ENCODE measurements around the gene SRPRB.

SRPRB gene

DNA sequence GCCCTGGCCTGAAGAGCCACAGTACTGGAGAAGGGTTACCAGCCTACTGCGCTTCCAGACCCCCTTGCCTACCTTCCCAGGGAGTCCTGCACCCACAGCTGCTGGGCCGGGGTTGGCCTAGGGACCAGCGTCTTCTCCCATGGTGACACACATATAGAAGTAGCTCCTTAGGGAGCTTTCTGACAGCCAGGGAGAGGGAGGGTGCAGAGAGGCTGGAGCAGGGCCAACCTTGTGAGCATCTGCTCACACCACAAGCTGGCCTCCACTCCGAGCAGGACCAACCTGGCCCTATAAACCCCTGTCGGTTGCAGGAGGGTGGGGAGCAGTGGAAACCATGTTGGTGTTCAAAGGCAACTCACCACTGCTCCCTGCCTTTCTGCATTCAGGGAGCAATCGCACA lies 35.2 kb downstream of the SRPRB start:
- no peak for DNase-seq (ENCODE audit: low read depth in 2 of 2)

GRCh38 chr3:133841196-133841595 lies 35.6 kb downstream of the SRPRB start:
- DNase-seq (ENCODE audit: low read depth in 2 of 2): no peak

- no peak for DNase-seq (ENCODE audit: low read depth in 2 of 2)
Observed at GRCh38 chr3:133842158-133842557, 36.5 kb downstream of the SRPRB start.

DNA sequence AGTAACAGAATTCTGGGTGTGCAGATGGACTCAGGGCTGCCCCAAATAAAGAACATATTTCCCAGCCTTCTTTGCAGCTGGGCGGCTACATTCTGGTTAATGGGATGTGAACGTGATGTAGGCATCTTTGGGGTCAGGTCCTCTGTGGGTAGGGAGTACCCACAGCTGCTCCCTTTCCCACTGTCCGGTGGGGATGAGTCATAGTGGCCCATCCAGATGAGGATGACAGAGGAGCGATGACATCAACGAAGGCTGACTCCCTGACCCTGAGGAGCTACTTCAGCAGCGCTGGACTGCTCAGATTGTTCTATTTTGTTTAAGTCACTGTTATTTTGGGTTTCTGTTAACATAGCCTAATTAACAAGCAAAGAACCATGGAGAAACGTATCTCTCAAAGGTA lies 38.0 kb downstream of the SRPRB start:
- DNase-seq (ENCODE audit: low read depth in 2 of 2): no peak

DNA sequence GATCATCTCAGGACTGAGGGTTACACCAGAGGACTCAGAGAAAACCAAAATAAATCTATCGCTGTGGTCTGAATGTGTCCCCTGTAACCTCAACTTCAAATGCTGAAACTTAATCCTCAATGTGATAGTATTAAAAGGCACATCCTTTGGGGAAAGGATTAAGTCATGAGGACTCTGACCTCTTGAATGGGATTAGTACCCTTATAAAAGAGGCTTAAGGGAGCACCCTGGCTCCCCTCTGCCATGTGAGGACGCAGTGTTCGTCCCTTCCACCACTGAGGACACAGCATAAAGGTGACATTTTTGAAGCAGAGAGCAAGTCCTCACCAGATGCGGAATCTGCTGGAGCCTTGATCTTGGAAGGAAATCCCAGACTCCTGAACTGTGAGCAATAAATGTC lies 39.5 kb downstream of the SRPRB start:
- no peak for DNase-seq (ENCODE audit: low read depth in 2 of 2)

- DNase-seq (ENCODE audit: low read depth in 2 of 2): no peak
Observed at GRCh38 chr3:133849346-133849745, 43.7 kb downstream of the SRPRB start.

GRCh38 chr3:133850034-133850433 lies 44.4 kb downstream of the SRPRB start:
- no peak for DNase-seq (ENCODE audit: low read depth in 2 of 2)

DNA sequence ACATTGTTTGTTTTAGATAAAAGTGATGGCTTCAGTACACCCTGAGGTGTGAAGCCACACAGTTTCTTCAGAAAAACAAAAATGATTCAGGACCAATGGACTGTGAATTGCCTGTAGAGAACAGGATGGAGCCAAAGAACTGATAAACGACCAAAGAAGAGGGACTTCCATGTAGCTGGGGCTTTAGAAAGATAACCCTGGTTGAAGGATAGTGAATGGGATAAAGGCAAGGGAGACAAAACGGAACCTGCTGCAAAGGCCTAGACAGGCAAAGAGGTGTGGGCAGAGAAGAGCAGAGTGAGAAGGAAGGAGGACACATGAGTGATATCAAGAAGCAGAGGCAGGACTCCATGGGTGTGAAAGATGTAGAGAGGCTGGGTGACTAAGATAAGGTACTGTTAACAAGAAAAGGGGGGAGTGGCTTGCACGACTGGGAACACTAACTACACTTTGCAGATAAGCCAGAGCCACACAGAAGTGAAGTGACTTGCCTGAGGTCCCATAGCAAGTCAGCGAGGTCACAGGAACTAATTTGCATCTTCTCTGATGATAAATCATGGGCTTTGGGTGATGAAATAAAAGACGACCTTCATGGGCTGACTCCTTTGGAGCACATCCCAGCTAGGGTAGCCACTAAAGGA lies 45.8 kb downstream of the SRPRB start:
- no peak for DNase-seq (ENCODE audit: low read depth in 2 of 2)

- no peak for DNase-seq (ENCODE audit: low read depth in 2 of 2)
Observed at GRCh38 chr3:133851931-133852330, 46.3 kb downstream of the SRPRB start.

GRCh38 chr3:133853063-133853924 lies 47.7 kb downstream of the SRPRB start:
- DNase-seq (ENCODE audit: low read depth in 2 of 2): no peak

- no peak for DNase-seq (ENCODE audit: low read depth in 2 of 2)
Observed at GRCh38 chr3:133853925-133854227, 48.3 kb downstream of the SRPRB start.

- no peak for DNase-seq (ENCODE audit: low read depth in 2 of 2)
Observed at GRCh38 chr3:133854264-133855001, 48.8 kb downstream of the SRPRB start.

DNA sequence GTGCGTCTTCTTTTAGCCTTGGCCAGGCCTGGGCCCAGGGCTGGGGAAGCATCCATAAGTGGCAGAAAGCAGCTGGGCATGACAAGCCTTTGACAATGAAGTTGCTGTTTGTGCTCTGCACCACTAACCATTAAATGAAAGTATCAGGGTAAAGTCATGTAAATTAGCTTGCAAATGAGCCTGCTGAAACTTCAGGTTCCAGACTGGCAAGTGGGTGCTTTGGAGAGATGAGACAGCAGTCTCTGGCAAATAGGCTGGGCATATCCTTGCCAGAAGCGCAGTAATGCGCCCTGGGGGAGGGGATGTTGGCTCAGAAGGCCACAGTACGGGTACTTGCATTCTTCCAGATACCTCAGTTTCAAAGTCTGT lies 49.4 kb downstream of the SRPRB start:
- DNase-seq (ENCODE audit: low read depth in 2 of 2): no peak

DNA sequence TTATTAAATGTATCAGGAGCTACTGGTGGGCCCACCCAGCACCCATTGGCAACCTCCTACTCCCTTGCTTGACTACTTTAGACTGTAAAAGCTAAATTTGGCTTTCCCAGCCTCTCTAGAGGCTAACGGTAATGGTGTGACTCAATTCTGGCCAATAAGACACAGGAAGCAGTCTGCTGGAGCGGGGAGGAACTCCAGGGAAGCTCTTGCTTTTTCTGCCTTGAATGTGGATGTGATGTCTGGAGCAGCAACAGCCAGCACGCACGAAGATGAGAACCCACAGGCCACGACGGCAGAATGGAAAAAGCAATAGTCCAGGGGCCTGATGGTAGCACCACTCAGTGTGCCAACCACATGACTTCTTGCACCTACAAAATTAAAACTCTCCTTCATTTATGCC lies 50.2 kb downstream of the SRPRB start:
- DNase-seq (ENCODE audit: low read depth in 2 of 2): no peak

DNA sequence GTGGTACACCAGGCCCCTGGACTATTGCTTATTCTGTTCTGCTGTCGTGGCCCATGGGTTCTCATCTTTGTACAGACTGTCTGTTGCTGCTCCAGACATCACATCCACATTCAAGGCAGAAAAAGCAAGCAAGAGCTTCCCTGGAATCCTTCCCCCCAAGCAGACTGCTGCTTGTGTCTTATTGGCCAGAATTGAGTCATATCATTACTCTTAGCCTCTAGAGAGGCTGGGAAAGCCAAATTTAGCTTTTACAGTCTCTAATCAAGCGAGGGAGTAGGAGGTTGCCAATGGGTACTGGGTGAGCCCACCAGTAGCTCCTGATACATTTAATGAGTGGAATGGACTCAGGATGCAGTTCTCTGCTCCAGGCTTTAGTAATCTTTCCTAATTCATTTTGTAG lies 50.7 kb downstream of the SRPRB start:
- DNase-seq (ENCODE audit: low read depth in 2 of 2): no peak

GRCh38 chr3:133857767-133858166 lies 52.2 kb downstream of the SRPRB start:
- no peak for DNase-seq (ENCODE audit: low read depth in 2 of 2)

DNA sequence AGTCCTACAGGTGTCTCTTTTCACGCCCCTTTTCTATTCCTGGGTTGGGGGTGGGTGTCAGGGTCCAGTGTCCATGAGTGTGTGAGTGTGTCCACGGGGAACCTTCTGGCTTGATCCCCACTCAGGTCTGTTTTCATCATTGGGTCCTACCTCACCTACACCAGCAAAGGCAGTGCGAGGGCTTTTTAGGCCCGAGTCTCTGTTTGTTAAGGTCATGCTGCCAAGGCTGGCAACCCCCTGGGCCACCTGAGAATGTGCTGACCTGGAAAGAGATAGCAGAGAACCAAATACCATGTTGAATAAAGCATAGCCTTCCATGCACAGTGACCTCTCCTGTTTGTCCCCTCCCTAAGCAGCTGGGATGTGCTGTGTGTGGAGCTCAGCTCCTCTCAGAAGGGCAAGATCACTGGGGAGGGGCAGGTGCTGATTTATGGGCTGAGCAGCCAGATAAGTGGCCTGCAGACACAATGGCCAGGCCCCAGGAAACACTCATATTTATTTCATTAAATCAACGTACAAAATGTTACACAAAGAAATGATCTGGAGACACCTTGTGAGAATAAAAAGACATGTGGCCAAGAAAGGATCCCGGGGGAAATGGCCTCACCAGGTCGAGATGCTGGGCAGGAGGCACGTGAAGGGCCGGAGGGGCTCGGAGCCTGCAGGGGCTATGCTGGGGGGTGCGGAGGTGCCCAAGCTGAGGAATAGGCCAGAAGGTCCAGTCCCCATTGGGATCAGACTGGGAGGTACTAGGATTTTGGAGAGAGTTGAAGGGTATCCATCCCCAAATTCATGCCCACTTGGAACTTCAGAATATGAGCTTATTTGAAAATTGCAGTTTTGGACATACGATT lies 54.0 kb downstream of the SRPRB start:
- DNase-seq (ENCODE audit: low read depth in 2 of 2): no peak

DNA sequence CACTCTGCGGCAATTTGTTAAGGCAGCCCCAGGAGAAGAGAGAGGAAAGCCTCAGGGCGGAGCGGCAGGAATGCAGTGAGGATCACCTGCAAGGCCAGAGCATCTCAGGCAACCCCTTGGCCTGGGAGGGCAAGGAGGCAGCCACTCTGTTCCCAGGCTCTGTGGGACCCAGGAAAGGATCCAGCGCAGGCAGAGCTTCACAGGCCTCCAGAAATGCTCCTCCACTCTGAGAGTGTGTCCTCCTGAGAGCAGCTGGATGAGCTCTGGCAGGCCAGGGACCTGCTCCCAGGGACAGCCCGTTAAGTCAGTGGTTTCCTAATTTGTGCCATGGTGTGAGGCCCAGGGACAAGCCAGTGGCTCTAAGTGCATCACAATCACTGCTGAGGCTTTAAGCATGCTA lies 54.9 kb downstream of the SRPRB start:
- no peak for DNase-seq (ENCODE audit: low read depth in 2 of 2)

DNA sequence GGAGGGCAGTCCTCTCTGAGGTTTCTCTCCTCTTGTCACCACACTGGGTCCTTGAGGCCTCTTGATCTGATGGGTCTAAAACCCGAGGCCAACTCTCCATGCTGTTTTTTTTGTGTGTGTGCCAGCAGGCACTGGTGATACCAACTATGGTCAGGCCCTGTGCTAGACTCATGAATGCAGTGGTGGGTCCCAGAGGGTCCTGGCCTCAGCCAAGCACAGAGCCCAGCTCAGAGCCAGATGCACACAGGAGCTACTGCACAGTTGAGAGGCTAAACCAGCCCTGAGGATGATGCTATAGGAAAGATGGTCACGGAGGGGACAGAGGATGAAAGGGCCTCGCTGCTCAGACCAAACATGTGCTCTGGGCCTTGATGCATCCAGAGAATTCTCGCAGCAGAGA lies 56.5 kb downstream of the SRPRB start:
- no peak for DNase-seq (ENCODE audit: low read depth in 2 of 2)

GRCh38 chr3:133863911-133864310 lies 58.3 kb downstream of the SRPRB start:
- no peak for DNase-seq (ENCODE audit: low read depth in 2 of 2)

- DNase-seq (ENCODE audit: low read depth in 2 of 2): no peak
Observed at GRCh38 chr3:133864616-133865015, 59.0 kb downstream of the SRPRB start.
